HL-60 (cell line): ENCODE results near the gene GTPBP8.

ENCODE experiments used
- DNase-seq, 2 experiments: peaks; one replicate each; pipeline ENCODE4 v3.0.0-alpha.2; 2010 to 2020; ENCODE audit warnings: low read depth in 1 of 2, low spot score in 1 of 2
- H3K27ac ChIP-seq: fragments of 250-450 bp; sonication (Bioruptor Pico); replicated peaks from 2 replicates; pipeline ENCODE4 v1.5.1; 2020; ENCODE audit warnings: mild to moderate bottlenecking, moderate library complexity
- H3K27me3 ChIP-seq: fragments of 250-450 bp; sonication (Bioruptor Pico); 2 replicates; pipeline ENCODE4 v1.5.1; 2021; ENCODE audit warnings: mild to moderate bottlenecking, moderate library complexity; ENCODE audit not compliant: insufficient read depth, poor library complexity, severe bottlenecking
- H3K4me3 ChIP-seq: replicated peaks from 2 replicates; pipeline ENCODE4 v1.5.1; 2011; ENCODE audit warnings: mild to moderate bottlenecking, control low read depth, low read length; ENCODE audit not compliant: insufficient read depth
- CTCF ChIP-seq: IDR thresholded peaks from one replicate; pipeline ENCODE4 v1.5.1; 2011; ENCODE audit warnings: low read length, control low read depth, inconsistent platforms; ENCODE audit not compliant: insufficient read depth
- GABPA ChIP-seq: IDR thresholded peaks from 2 replicates; pipeline ENCODE4 v1.6.1; 2012; ENCODE audit warnings: low read depth
- POLR2AphosphoS5 ChIP-seq: IDR thresholded peaks from 2 replicates; pipeline ENCODE4 v1.6.1; 2012; ENCODE audit warnings: low read depth
- REST ChIP-seq: IDR thresholded peaks from 2 replicates; pipeline ENCODE4 v1.6.1; 2012; ENCODE audit warnings: low read depth; ENCODE audit not compliant: insufficient replicate concordance
- SPI1 ChIP-seq: IDR thresholded peaks from 2 replicates; pipeline ENCODE4 v1.6.1; 2012; ENCODE audit warnings: low read depth, mild to moderate bottlenecking, borderline replicate concordance

The GTPBP8 gene

GRCh38 chr3:112995800-112996199, 5.0 kb downstream of the GTPBP8 start:
- no peak overlapping the region for H3K4me3 ChIP-seq
- DNase-seq: no peak
- TF ChIP-seq CTCF: no peak
- TF ChIP-seq POLR2AphosphoS5: no peak
- TF ChIP-seq REST: no peak
- no peak for TF ChIP-seq SPI1
- no peak for TF ChIP-seq GABPA
- H3K27ac ChIP-seq: no peak overlapping the region
- H3K27me3 ChIP-seq: no peaks in the 10 kb centered on the region

DNA sequence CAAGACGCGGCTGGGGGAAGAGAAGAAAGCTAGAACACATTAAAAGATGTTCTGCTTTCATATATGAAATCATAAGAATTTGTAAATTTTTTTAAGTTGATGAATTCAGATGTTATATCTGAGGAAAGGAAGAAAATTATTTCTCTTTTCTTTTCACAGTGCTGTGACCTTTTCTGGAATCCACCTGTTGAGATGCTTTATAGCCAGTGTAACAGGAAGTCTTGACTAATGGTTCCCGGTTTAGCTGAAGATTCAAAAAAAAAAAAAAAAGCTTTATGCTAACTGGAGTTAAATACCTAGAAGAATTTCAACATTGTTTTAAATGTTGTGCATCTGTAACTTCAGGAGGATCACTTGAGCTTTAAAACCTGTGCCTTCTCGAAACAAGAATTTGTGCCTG, 9.9 kb downstream of the GTPBP8 start:
- no peak overlapping the region for H3K27ac ChIP-seq
- DNase-seq: no peak
- TF ChIP-seq SPI1 (no peak), GABPA (no peak), REST (no peak), POLR2AphosphoS5 (no peak), CTCF (no peak)
- H3K4me3 ChIP-seq: no peak overlapping the region
- no peaks in the 10 kb centered on the region for H3K27me3 ChIP-seq

DNA sequence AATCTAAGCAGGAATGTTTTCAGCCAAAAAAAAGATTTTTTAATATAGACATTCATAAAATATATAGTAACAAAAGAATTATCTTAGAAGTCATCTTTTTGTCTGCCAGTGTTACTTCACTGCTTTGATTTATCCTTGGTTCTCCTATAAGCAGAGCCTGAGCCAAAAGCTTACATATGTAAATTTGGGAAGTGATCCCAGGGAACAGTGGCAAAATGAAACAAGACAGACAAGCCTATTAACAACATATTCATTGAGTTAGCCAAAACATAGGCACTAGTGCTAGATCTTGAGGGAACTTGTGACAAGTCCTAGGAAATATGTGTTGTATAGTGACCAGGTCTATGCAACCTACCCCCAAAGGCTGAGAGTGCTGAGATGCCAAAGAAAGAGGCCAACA, 11.3 kb downstream of the GTPBP8 start:
- Histone ChIP-seq H3K4me3 (no peak overlapping the region), H3K27ac (no peak overlapping the region), H3K27me3 (no peaks in the 10 kb centered on the region)
- no peak for TF ChIP-seq GABPA
- DNase-seq: no peak

- H3K27me3 ChIP-seq: no peaks in the 10 kb centered on the region
- no peak for DNase-seq
- no peak overlapping the region for H3K4me3 ChIP-seq
- TF ChIP-seq REST (no peak), GABPA (no peak), SPI1 (no peak), CTCF (no peak), POLR2AphosphoS5 (no peak)
- no peak overlapping the region for H3K27ac ChIP-seq
These were observed 11.9 kb downstream of the GTPBP8 start for GRCh38 chr3:113002679-113003078.
